Activated T-helper 1 cell treated with Interleukin-2 at 50 U/mL for 16 hours (primary cell): ENCODE measurements around the gene GANAB.
"Not testable (repeated sequence)": the region's sequence is repeated elsewhere in the genome, so short reads cannot be mapped to it uniquely, and the experiment has no call there.

ENCODE experiments used
- DNase-seq: peaks from one replicate; pipeline ENCODE4 v3.0.0-alpha.2; 2020; ENCODE audit warnings: low read depth

GANAB gene

DNA sequence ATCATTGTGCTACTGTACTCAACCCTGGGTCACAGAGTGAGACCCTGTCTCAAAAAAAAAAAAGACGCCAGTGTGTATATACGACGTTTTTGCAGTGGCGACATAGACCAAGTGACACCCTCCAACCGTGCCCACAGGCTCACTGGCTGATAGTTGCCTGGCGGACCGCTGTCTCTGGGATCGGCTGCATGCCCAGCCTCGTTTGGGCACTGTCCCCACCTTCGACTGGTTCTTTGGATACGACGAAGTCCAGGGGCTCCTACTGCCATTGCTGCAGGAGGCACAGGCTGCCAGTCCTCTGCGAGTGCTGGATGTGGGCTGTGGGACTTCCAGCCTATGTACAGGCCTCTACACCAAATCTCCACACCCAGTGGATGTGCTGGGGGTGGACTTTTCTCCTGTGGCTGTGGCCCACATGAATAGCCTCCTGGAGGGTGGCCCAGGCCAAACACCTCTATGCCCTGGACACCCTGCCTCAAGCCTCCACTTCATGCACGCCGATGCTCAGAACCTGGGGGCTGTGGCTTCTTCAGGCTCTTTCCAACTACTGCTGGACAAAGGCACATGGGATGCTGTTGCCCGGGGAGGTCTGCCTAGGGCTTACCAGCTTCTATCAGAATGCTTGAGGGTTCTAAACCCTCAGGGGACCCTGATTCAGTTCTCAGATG lies 20.0 kb upstream of the GANAB start:
- no peak for DNase-seq

GRCh38 chr11:62665599-62666258 lies 19.3 kb upstream of the GANAB start:
- peak; percentile 25 for DNase-seq

DNA sequence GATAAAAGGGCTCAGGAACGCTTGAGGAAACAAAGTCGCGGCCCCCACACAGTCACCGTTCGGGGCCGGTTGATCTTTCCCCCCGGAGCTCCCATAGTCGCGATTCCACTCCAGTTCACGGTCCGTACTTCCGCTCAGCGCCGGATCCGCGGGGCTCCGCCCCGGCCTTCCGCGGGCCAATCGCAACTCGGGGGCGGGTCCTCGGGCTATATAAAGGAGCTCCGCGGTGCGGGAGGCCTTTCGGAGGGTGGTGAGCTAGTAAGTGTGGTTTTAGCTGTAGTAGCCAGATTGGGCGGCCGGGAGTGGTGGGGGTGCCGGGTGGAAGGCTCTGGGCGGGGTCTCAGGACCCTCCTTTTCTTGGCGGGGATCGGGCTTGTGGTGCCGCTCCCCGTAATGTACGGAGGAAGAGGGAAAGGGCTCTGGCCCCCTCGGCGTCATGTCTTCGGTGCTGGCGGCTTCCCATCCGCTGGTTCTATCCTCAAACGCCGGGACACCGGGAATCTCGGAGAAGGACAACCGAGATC lies 18.7 kb upstream of the GANAB start, which contains the start of the genes C11orf98 and CSKMT:
Gene C11orf98, minus strand, starts transcription at position 136 of the 524 bp plus-strand sequence. Its CDS starts 41 bp downstream, at position 95.
Gene CSKMT, plus strand, starts transcription at position 238 of the 524 bp plus-strand sequence. CDS start 568 bp downstream, outside the sequence.
- peak; percentile 94 for DNase-seq

GRCh38 chr11:62664405-62665074 lies 18.1 kb upstream of the GANAB start:
- no peak for DNase-seq

- DNase-seq, result no peak
Measured at GRCh38 chr11:62656796-62657429, 10.5 kb upstream of the GANAB start.

DNA sequence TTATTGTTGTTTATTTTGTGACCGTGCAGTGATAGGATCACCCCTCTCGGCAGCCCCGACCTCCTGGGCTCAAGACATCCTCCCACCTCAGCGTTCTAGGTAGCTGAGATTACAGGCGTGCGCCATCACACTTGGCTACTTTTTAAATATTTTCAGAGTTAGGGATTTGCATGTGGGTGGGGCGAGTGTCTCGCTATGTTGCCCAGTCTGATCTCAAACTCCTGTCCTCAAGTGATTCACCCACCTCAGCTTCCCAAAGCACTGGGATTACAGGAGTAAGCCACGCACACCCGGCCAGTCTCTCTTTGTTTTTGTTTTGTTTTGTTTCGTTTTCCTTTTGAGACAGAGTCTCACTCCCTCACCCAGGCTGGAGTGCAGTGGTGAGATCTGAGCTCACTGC lies 7.9 kb upstream of the GANAB start:
- no peak for DNase-seq

DNA sequence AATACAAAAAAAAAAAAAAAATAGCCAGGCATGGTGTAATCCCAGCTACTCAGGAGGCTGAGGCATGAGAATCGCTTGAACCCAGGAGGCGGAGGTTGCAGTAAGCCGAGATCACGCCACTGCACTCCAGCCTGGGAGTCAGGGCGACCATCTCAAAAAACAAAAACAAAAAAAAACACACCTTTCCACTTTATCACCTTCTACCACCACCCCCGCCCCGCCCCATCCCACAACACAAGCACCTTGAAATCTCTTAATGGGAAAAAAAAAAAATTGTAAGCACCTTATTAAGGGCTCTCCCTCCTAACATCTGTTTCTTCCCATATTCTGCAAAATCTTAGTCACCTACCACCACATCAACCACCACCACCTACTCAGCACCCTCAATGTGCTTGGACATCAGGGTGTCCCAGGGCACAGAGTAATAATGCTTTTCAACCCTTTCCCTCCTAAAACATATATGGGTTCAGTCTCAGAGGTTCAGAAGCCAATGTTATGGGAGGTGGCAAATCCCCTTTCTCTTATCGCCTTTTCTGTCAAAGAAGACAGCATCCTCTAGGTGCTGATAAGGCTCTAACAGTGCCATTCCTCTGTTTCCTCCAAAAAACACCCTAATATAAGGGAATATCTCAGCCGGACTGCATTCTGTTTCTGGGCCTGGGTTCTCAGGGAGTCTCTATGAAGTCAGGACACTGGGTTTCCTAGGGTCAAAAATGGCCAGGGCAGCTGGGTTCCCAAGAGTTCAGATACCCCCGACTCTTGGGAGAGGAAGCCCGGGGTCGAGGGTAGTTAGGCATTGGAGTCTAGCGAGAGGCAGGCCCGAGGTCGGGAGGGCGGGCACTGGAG lies 6.0 kb upstream of the GANAB start:
- DNase-seq, result no peak

GRCh38 chr11:62650283-62650682 lies 3.9 kb upstream of the GANAB start:
- DNase-seq, result not testable (repeated sequence)

DNA sequence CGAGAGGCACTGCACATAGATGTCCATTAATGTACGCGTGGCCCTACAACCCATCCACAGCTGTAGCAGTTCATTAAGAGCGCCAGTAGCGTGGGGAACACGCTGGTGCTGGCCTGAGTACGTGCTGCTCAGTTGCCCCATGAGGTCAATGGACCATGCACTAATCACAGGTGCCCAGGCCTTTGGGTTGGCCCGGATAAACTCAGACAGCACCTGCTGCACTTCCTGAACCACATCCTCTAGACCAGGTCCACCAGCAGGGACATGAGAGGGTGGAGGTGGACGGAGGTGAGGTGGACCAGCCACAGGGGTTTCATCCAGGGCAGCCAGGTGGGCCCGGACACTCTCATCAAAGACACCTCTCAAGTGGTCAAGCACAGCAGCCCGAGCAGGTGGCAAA lies 3.1 kb upstream of the GANAB start:
- no peak for DNase-seq

DNA sequence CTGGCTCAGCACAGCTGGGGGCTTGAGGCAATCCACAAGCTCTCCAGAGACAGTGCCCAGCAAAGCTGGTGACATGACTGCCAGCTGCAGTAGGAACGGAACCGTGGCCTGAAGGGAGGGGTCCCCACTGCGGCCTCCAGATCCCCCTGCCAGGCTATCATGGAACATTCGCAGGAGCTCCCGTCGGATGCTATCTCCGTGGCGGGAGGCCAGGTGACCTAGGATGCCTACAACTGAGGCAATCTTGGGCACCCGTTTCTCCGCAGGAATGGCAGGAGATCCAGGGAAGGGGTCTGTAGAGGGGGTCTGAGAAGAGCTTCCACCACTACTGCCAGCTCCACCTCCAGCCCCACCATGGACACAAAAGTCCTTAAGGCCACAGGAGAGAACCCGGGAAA lies 2.6 kb upstream of the GANAB start:
- no peak for DNase-seq

DNA sequence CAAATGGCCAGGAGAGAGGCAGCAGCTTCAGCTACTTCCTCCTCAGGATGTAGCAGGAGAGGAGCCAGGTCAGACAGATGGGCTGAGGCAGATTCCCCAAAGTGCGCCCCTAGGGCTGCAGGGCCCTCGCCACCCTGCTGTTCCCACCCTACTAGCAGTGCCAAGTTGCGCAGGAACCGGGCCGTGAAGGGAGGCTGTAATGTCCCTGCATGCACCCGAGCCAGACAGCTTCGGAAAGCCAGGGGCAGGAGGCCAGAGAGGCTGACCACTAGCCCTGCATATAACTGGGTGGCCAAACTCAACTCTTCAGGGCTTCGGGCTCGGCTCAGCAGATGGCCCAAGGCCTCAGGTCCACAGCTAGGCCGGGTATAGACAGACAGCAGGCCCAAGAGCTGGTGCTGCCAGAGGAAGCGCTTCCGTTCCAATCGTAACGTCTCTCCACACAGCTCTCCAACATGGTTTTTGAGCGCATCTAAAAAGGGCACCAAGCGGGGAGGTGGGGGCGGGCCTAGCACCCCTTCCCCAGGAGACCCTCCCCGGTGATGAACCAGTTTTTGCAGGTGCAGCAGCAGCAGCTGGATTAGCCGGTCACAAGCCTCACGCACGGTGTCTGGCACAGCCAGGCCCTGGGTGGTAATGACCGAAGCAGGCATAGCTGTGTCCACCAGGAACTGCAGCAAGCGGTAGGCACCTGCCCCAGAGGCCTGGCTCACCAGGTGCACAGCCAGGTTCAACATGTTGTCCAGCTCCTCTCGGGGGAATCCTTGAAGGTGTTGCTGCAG lies 2.0 kb upstream of the GANAB start:
- no peak for DNase-seq

DNA sequence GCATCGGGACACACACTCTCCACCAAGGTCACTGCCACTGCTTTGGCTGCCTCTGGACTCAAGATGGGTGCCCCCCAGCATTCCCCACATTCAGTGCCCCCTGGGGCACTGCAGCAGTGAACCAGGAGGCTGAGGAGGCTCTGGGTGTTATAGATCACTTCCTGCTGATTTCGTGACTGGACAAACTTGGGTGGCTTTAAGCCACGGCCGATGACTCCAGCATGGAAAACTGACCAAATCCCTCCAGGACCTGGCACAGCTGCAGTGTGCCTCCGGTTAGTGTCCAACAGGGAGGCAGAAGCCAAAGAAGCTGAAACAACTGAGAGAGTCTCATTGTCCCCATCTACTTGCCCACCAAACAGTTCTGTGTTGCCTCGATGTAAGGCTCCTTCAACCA lies 1.2 kb upstream of the GANAB start:
- no peak for DNase-seq

- DNase-seq, result no peak
Measured at GRCh38 chr11:62646825-62647608, 604 bp upstream of the GANAB start.

DNA sequence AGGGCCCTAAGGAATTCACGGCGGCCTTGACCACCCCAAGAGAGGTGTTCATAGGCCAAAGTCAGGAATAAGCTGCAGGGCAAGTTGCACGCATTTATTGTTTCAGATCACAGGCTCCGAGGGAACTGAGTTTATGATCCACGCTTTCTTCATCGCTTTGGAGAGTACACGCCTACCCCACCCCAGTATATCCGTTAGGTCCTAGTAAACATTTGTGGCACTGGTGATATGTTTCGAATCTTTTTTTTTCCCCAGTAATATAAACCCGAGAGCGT lies 805 bp downstream of the GANAB start:
- no peak for DNase-seq

DNA sequence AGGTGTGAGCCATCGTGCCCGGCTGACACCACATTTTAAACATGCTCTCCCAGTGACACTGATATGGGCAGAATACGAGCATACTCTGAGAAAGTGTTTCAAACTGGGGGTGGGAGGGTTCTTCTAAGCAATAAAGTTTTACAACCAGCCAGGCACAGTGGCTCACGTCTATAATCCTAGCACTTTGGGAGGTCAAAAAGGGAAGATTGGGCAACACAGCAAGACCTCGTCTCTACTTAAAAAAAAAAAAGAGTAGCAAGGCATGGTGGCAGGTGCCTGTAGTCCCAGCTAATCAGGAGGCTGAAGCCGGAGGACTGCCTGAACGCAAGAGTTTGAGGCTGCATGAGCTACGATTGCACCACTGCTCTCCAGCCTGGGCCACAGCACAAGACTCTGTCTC lies 2.2 kb downstream of the GANAB start:
- DNase-seq, result no peak

GRCh38 chr11:62632492-62632891 lies 13.9 kb downstream of the GANAB start:
- DNase-seq, result no peak

DNA sequence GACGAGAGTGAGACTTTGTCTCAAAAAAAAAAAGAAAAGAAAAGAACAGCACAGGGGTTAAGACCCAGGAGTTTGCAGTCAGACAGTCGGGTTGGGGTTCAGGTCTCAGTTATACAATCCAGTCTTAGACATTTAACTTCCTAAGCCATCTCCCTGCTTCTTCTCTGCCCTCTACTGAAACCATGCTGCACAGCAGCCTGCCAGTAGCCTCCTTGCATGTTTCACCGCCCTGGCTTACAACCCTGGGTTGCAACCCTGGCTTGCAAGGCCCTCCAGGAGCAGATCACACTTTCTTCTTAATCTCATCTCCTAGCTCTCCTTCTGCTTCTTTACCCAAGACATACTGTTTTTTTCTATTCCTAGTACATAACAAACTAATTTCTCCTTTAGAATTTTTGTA lies 18.7 kb downstream of the GANAB start:
- DNase-seq, result no peak

DNA sequence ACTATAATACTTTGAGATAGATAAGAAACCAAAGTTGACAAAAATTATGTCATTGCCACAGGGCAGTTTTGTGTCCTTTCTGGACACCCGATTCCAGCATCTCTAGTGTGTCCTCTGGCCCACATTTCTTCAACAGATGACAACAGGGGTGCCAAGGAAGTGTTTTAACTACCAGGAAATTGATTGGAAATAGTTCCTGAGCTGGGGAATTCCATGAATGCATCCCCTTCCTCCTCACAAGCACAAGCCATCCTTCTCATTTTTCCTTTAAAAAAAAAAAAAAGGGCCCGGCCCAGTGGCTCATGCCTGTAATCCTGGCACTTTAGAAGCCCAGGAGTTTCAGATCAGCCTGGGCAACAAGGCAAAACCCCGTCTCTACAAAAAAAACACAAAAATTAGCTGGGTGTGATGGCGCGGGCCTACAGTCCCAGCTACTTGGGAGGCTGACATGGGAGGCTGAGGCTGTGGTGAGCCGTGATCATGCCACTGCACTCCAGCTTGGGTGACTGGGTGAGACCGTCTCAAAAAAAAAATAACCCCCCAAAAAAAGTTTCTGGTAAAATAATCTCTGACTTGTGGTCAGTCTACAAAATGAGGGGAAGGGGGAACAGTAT lies 23.8 kb downstream of the GANAB start:
- no peak for DNase-seq

DNA sequence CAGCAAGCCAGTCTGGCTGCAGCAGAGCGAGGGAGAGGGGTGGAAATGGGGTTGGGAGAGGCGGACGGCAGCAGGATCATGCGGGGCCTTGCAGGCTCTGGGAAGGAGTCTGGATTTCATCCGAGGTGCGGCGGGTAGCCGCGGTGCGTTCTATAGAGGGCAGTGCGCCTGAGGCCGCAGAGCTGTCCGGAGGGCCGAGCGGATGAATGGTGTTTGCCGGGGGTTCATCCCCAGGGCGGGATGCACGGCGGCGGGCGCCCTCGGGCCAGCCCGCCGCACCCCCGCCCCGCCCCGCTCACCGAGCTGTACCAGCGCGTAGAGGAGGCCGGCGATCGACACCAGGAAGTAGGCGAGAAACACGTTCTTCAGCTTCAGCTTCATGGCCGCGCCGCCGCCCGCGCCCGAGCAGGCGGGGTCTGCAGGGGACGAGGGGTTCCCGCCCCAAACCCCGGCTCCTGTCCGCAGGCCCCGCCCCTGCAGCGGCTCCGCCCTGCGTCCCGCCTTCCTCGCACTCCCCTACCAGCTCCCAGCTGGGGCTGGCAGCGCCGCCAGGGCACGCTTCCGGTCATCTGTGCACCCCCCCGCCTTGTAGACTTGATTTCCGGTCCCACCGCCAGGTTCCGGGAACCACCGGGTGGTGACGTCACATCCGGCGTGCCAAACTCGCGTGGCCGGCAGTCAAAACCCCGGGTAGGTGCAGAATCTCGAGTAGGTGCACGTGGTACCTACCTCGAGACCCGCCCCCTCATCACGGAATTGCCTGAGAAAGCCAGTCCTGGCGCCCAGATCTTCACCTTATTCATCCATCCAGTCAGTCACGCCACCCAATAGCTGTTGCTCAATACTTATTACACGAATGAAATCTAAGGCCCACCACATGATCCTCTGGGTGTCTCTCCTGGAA lies 24.6 kb downstream of the GANAB start, which contains the start of gene B3GAT3:
Gene B3GAT3, minus strand, starts transcription at position 420 of the 904 bp plus-strand sequence. Its CDS starts 39 bp downstream, at position 381.
- peak; percentile 94 for DNase-seq
